Astrocyte (in vitro differentiated cells and primary cell): ENCODE data around the gene SCAP. TPM values are rescaled to one million over a fixed set of nuclear protein-coding genes. Genes with fewer than 3 reads are reported as not detected.

Experiments
- DNase-seq: peaks from one replicate; pipeline ENCODE4 v3.0.0-alpha.2; 2010; ENCODE audit warnings: low read depth
- FAIRE-seq: peaks from 2 replicates; lab custom pipeline; 2011; peaks lifted over from hg19 to GRCh38; lab: Jason Lieb, UNC
- H2AFZ ChIP-seq: 2 replicates; pipeline ENCODE4 v1.6.0; 2012; ENCODE audit warnings: low read depth, low read length, inconsistent platforms
- H3K27ac ChIP-seq: 2 replicates; pipeline ENCODE4 v1.5.1; 2011; ENCODE audit warnings: low read depth, low read length, inconsistent platforms
- H3K27me3 ChIP-seq: 2 replicates; pipeline ENCODE4 v1.6.0; 2011; ENCODE audit warnings: low read length, inconsistent platforms; ENCODE audit not compliant: insufficient read depth
- H3K36me3 ChIP-seq: 2 replicates; pipeline ENCODE4 v1.5.1; 2011; ENCODE audit warnings: low read length, inconsistent platforms; ENCODE audit not compliant: insufficient read depth
- H3K4me1 ChIP-seq: 2 replicates; pipeline ENCODE4 v1.5.1; 2011; ENCODE audit warnings: low read length, inconsistent platforms; ENCODE audit not compliant: insufficient read depth
- H3K4me2 ChIP-seq: 2 replicates; pipeline ENCODE4 v1.6.0; 2012; ENCODE audit warnings: low read length, inconsistent platforms
- H3K4me3 ChIP-seq: 2 replicates; pipeline ENCODE4 v1.5.1; 2011; ENCODE audit warnings: low read depth, mild to moderate bottlenecking, low read length, inconsistent platforms; ENCODE audit not compliant: insufficient read depth
- H3K79me2 ChIP-seq: 2 replicates; pipeline ENCODE4 v1.6.0; 2012; ENCODE audit warnings: mild to moderate bottlenecking, low read length, inconsistent platforms; ENCODE audit not compliant: insufficient read depth
- H3K9ac ChIP-seq: 2 replicates; pipeline ENCODE4 v1.6.0; 2012; ENCODE audit warnings: mild to moderate bottlenecking, low read length, inconsistent platforms
- H3K9me3 ChIP-seq: 2 replicates; pipeline ENCODE4 v1.5.1; 2012; ENCODE audit warnings: low read depth, mild to moderate bottlenecking, low read length, inconsistent platforms; ENCODE audit not compliant: insufficient read depth
- H4K20me1 ChIP-seq: 2 replicates; pipeline ENCODE4 v1.6.0; 2012; ENCODE audit warnings: low read length, inconsistent platforms; ENCODE audit not compliant: insufficient read depth
- H3K27ac Mint-ChIP-seq: one replicate; pipeline ENCODE4 v1.8.0; 2021; ENCODE audit warnings: mild to moderate bottlenecking, mixed read lengths; ENCODE audit not compliant: unreplicated experiment
- H3K27me3 Mint-ChIP-seq: one replicate; pipeline ENCODE4 v1.8.0; 2021; ENCODE audit warnings: low read depth, mixed read lengths; ENCODE audit not compliant: unreplicated experiment
- H3K36me3 Mint-ChIP-seq: one replicate; pipeline ENCODE4 v1.8.0; 2021; ENCODE audit warnings: low read depth, mixed read lengths; ENCODE audit not compliant: unreplicated experiment
- H3K4me1 Mint-ChIP-seq: one replicate; pipeline ENCODE4 v1.8.0; 2021; ENCODE audit warnings: low read depth, mixed read lengths; ENCODE audit not compliant: unreplicated experiment
- H3K4me3 Mint-ChIP-seq: one replicate; pipeline ENCODE4 v1.8.0; 2021; ENCODE audit warnings: mild to moderate bottlenecking, moderate library complexity, mixed read lengths; ENCODE audit not compliant: unreplicated experiment
- H3K9me3 Mint-ChIP-seq: one replicate; pipeline ENCODE4 v1.8.0; 2021; ENCODE audit warnings: mild to moderate bottlenecking, mixed read lengths; ENCODE audit not compliant: unreplicated experiment
- CTCF ChIP-seq: IDR thresholded peaks from 2 replicates; pipeline ENCODE4 v1.5.1; 2011; ENCODE audit warnings: low read depth, mild to moderate bottlenecking, inconsistent platforms, low read length, moderate library complexity; ENCODE audit not compliant: insufficient read depth
- EZH2 ChIP-seq: IDR thresholded peaks from 2 replicates; pipeline ENCODE4 v1.6.1; 2012; ENCODE audit warnings: mild to moderate bottlenecking, low read length, inconsistent platforms; ENCODE audit not compliant: insufficient read depth
- total RNA-seq: library from RNA; stranded (reverse); gene quantifications from 2 replicates; pipeline ENCODE4 v1.2.1, GENCODE V29; 2021

The SCAP gene
- total RNA-seq, 1 donor from 2014 or later = 47.9 TPM

DNA sequence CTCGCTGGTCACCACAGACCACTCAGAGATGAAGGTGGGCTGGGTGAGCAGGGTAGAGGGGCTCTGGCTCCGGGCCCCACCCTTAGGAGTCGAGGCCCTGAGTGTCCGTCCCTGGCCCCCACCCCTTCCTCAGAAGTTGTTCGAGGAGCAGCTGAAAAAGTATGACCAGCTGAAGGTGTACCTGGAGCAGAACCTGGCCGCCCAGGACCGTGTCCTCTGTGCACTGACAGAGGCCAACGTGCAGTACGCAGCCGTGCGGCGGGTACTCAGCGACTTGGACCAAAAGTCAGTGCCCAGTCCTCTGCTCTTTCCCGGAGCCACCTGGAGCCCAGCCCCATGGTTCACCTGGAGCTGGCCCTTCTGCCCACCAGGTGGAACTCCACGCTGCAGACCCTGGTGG is 66.5 kb downstream of the SCAP start:
- peaks cover 12% of the 10 kb centered on the region for H3K36me3 Mint-ChIP-seq
- peaks cover 7% of the 10 kb centered on the region for H3K4me1 Mint-ChIP-seq
- H3K27me3 Mint-ChIP-seq = no peaks in the 10 kb centered on the region
- Histone ChIP-seq H3K27ac (no peak overlapping the region), H3K27me3 (no peaks in the 10 kb centered on the region), H4K20me1 (peaks cover 28% of the 10 kb centered on the region), H3K4me3 (no peak overlapping the region), H3K36me3 (peaks cover 11% of the 10 kb centered on the region), H3K9me3 (no peaks in the 10 kb centered on the region), H3K4me1 (peaks cover 11% of the 10 kb centered on the region), H3K4me2 (no peak overlapping the region), H2AFZ (no peak overlapping the region), H3K79me2 (peaks cover 9% of the 10 kb centered on the region), H3K9ac (no peak overlapping the region)
- no peak overlapping the region for H3K4me3 Mint-ChIP-seq
- FAIRE-seq (no peak), DNase-seq (no peak)
- no peaks in the 10 kb centered on the region for H3K9me3 Mint-ChIP-seq
- TF ChIP-seq EZH2 = no peak
- TF ChIP-seq CTCF = no peak
- H3K27ac Mint-ChIP-seq = no peak overlapping the region

- Histone ChIP-seq H3K27me3 (no peaks in the 10 kb centered on the region), H3K27ac (no peak overlapping the region), H3K79me2 (peaks cover 12% of the 10 kb centered on the region), H3K36me3 (peaks cover 11% of the 10 kb centered on the region), H2AFZ (no peak overlapping the region), H3K4me2 (no peak overlapping the region), H3K4me3 (no peak overlapping the region), H3K9me3 (no peaks in the 10 kb centered on the region), H3K9ac (no peak overlapping the region), H3K4me1 (peaks cover 11% of the 10 kb centered on the region), H4K20me1 (peaks cover 32% of the 10 kb centered on the region)
- H3K4me3 Mint-ChIP-seq = no peak overlapping the region
- TF ChIP-seq CTCF = no peak
- no peak for TF ChIP-seq EZH2
- H3K27me3 Mint-ChIP-seq = no peaks in the 10 kb centered on the region
- no peaks in the 10 kb centered on the region for H3K9me3 Mint-ChIP-seq
- H3K36me3 Mint-ChIP-seq = peaks cover 12% of the 10 kb centered on the region
- DNase-seq = no peak
- no peak overlapping the region for H3K27ac Mint-ChIP-seq
- peaks cover 7% of the 10 kb centered on the region for H3K4me1 Mint-ChIP-seq
- FAIRE-seq = no peak
Observed at GRCh38 chr3:47408839-47409229, 66.9 kb downstream of the SCAP start.

DNA sequence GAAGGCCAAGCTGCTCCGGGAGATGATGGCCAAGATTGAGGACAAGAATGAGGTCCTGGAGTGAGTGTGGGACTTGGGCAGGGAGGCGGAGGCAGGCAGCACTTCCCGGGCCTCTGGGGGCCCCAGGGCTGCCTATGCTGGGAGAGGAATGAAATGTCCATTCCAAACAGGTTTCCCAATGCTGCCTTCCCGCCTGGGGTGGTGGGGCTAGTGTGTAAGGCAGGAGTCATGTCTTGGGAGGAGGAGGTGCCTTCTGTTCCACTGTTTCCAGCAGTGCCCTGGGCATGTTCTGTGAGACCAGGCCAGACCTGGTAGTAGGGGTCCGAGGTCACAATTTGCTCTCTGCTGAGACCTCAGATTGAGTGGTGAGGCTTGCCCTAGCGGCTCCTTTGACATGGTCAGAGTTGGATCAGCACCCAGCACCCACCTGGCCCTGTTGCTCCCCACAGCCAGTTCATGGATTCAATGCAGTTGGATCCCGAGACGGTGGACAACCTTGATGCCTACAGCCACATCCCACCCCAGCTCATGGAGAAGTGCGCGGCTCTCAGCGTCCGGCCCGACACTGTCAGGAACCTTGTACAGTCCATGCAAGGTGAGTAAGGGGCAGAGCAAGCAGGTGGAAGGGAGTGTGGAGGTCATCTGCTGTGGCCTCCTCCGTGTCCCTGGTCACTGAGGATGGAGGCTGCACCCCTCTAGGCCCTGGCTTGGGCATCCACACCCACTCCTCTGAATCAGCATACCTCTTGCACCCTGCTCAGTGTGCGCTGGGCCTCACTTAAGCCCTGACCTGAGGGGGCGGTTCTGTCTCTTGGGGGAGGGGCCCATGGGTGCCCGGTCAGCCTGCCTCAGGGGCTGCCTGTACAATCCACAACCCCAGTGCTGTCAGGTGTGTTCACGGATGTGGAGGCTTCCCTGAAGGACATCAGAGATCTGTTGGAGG is 67.6 kb downstream of the SCAP start:
- Histone ChIP-seq H2AFZ (no peak overlapping the region), H3K9ac (no peak overlapping the region), H3K4me2 (no peak overlapping the region), H3K27me3 (no peaks in the 10 kb centered on the region), H3K9me3 (no peaks in the 10 kb centered on the region), H4K20me1 (peaks cover 38% of the 10 kb centered on the region), H3K36me3 (peaks cover 7% of the 10 kb centered on the region), H3K27ac (no peak overlapping the region), H3K4me1 (peaks cover 11% of the 10 kb centered on the region), H3K4me3 (no peak overlapping the region), H3K79me2 (peaks cover 13% of the 10 kb centered on the region)
- no peak overlapping the region for H3K27ac Mint-ChIP-seq
- FAIRE-seq (no peak), DNase-seq (no peak)
- TF ChIP-seq EZH2 = no peak
- no peak for TF ChIP-seq CTCF
- H3K27me3 Mint-ChIP-seq = no peaks in the 10 kb centered on the region
- H3K4me1 Mint-ChIP-seq = peaks cover 7% of the 10 kb centered on the region
- no peak overlapping the region for H3K4me3 Mint-ChIP-seq
- H3K36me3 Mint-ChIP-seq = peaks cover 9% of the 10 kb centered on the region
- H3K9me3 Mint-ChIP-seq = no peaks in the 10 kb centered on the region
